GM18498 (cell line): ENCODE data around the gene LRIT3.
"Not testable (repeated sequence)": the region's sequence is repeated elsewhere in the genome, so short reads cannot be mapped to it uniquely, and the experiment has no call there.

Source experiments
- ATAC-seq: cut with Tn5 transposase; IDR thresholded peaks from one replicate; pipeline ENCODE4 v1.9.1; 2021; ENCODE audit warnings: mild to moderate bottlenecking, moderate library complexity; ENCODE audit not compliant: unreplicated experiment

Gene LRIT3

GRCh38 chr4:109848501-109848900, 594 bp downstream of the LRIT3 start:
- no peak for ATAC-seq

DNA sequence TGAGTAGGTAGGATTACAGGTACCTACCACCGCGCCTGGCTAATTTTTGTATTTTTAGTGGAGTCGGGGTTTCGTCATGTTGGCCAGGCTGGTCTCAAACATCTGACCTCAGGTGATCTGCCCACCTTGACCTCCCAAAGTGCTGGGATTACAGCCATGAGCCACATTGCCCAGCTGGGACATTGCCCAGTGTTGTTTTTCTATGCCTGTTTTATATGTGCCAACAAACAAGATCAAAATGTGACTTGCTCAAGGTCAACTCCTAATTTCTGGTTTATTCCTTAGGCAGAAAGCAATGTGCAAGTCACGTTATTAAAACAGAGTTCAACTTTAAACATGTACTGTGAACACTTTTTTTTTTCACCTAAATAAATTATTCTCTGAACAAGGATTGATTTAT, 2.7 kb downstream of the LRIT3 start:
- no peak for ATAC-seq

- not testable (repeated sequence) for ATAC-seq
Measured at GRCh38 chr4:109859426-109860300, 11.8 kb downstream of the LRIT3 start.

DNA sequence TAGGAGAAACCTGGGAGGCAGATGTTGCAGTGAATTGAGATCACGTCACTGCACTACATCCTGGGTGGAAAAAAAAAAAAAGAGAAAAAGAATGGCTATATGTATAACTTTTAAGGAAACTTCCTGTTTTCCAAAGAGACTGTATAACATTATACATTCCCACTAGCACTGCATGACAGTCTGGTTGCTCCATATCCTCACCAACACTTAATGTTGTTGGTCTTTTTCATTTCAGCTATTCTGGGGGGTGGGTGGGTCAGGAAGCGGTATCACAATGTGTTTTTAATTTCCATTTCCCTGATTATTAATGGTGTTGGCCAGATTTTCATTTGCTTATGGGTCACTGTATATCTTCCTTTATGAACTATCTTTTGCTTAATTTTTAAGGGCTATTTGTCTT, 13.4 kb downstream of the LRIT3 start:
- no peak for ATAC-seq

DNA sequence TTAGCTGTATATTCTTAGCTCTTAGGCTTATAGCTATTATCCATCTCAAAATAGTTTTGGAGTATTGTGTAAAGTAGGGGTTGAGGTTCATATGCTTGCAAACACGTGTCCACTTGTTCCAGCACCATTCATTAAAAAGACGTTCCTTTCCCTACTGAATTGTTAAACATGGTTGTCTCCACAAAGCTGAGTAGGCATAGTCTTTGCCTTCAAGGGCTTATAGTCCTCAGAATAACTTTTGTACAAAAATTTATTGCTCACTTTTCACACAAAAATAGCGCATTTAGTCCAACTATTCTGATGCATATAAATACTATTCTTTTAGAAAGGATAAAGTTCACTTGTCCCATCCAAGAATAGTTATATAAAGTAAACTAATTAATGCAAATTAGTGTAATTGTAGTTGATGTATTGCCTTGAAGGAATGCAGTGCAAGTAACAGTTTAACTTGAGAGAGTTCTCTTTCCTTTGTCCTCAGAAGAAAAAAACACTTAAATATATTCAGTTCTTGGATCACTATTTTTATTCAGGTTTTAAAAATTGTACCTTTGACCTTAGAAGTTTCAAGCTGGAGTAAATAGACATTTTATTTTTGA, 14.1 kb downstream of the LRIT3 start:
- ATAC-seq = no peak

DNA sequence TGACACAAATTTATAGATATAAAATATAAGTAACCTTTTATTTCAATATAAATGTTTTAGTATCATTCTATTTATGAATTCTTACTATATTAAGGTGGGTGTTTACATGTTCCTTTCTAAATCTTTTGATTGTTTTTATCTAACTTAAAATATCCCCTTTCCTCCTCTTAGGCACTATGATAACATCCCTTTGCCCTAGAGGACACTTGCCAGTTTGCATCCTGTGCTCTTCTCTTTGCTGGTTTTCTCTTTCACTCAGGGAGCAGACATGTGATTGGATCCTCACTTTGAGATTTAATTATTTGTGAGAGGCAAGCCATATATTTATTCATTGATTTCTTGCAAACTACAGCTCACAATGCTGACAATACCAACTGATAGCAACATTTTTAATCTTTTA, 16.2 kb downstream of the LRIT3 start:
- no peak for ATAC-seq

- no peak for ATAC-seq
Measured at GRCh38 chr4:109870061-109870460, 22.2 kb downstream of the LRIT3 start.

DNA sequence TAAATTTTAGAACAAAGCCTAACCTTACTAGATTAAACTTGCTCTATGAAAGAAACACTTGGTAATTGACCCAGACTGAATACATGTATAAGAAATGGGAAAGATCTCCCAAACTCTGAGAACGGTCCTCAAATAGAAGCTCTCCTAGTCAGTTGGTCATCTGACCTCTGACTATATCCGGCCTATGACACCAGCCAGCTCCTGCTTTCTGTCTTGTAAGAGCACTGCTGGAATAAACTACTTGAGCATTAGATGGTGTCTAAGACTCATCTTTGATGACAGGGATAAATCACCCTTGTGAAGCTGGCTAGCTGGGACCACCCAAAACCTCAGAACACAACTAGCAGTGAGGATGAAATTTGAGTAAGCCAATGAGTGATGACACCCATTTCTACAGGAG, 24.2 kb downstream of the LRIT3 start:
- ATAC-seq = no peak

- ATAC-seq = no peak
Measured at GRCh38 chr4:109872950-109873656, 25.2 kb downstream of the LRIT3 start.

DNA sequence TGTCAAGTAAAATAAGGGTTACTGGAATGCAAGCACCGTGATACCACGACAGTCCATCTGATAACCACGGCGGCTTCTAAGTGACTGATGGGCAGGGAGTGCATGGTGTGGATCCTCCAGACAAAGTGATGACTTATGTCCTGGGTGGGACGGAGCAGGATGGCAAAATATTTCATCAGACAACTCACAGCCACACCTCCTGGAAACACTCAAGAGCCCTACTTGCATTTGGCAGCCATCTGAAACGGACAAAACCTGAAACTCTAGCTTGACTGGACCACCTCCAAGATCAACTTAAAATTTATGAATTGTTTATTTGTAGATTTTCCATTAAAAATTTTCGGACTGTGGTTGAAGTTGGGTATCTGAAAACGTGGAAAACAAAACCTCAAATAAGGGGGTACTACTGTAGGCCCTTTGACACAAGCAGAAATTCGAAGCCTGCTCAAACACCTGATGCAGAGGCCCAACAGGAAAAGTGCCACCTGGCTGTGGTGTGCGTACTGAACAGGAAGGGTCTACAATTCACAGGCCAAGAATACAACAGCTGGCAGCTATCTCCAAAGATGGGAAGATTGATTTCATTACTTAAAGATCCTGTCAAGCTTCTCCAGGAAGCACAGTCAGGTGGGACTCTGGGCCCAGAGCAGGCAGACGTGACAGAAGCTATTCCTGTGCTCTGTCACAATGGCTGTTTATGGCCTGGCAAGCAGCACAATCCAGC, 26.0 kb downstream of the LRIT3 start:
- ATAC-seq = no peak

GRCh38 chr4:109875106-109875505, 27.2 kb downstream of the LRIT3 start:
- no peak for ATAC-seq

DNA sequence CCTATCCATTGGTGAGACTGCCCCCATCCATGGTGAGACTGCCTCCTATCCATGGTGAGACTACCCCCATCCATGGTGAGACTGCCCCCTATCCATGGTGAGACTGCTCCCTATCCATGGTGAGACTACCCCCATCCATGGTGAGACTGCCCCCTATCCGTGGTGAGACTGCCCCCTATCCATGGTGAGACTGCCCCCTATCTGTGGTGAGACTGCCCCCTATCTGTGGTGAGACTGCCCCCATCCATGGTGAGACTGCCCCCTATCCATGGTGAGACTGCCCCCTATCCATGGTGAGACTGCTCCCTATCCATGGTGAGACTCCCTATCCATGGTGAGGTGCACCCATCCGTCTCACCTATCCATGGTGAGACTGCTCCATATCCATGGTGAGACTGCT, 27.6 kb downstream of the LRIT3 start:
- ATAC-seq = not testable (repeated sequence)

GRCh38 chr4:109876634-109877265, 28.8 kb downstream of the LRIT3 start:
- ATAC-seq = no peak

DNA sequence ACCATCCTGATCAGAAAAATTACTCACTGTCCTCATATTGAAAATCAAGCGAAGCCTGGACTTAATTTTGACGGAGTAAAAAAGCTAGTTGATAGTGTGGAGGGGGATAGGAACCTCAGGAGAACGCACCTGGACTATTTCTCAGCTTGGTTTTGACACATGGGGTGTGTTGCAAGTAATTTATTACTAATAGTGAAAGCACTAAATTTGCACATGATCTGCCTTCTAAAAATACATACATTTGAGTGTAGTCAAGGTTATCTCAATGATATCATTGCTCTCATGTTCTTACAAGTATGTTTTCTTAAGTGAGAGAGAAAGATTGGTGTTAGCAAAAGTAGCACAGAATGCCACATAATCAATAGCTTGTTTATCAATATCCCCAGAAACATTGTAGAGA, 29.5 kb downstream of the LRIT3 start:
- ATAC-seq = peak; percentile 85

- ATAC-seq = no peak
Measured at GRCh38 chr4:109878355-109878754, 30.4 kb downstream of the LRIT3 start.

- ATAC-seq = no peak
Measured at GRCh38 chr4:109879081-109879480, 31.2 kb downstream of the LRIT3 start.

DNA sequence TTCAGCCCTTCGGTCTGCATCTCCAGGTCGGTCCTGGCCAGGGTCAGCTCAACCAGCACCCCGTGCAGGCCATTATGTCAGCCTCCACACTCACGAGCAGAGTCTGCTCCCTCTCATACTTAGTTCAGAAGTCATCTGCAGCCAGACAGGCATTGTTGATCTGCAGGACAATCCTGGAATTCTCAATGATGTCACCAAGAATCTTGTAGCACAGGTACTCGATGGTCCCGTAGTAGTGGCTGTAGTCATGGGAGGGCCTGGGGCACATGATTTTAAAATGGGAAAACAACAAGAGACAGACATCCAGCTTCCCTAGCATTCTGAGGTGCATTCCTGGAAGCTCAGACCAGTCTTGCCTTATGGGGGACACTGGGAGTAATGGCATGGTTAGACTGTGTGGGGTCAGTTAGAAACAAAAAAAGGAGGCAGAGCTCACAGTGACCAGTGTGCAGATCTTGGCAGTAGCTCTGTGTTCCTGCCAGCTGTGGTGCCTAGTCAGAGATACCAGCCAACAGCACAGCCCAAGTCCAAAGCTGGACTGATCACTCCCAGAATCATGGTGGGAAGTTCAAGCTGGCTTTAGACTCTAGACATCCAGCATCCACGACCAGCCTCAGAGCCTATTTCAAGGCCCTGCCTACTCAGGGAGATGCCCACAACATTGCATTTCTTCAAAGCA, 31.9 kb downstream of the LRIT3 start:
- no peak for ATAC-seq

DNA sequence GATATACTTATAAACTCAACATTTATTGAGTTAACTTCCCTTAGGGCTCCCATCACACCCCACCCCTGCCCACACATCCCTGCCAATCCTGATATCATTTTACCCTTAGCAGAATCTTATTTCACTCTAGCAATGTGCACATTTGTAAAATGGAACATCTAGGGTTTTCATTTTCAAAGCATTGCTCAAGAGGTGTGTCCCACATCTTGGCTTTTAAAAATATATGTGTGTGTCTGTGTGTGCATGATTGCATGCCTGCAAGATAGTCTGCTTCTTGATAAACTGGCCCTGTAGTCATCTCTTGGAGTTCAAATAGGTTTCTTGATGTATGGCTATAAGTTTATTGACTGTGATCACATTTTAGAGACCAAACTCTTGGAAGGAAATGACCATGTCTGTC, 38.4 kb downstream of the LRIT3 start:
- ATAC-seq = no peak

DNA sequence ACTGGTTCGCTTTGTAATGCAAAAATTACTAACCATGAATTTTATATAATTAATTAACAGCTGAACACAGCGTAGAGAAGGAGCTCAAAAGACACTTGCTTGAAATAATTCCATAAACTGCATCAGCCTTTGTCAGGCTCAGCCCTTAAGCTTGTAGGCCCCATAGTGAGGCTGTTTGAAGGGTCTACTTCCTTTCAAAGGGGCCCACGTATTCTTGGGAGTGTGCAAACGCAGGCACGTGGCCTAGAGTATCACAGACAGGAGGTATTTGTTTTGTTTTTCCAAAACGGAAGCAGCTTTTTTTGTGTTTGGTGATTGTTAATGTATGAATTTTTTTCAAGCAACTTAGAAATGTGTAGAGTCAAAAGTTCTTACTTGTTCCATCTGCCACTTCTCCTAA, 39.2 kb downstream of the LRIT3 start:
- ATAC-seq = no peak

DNA sequence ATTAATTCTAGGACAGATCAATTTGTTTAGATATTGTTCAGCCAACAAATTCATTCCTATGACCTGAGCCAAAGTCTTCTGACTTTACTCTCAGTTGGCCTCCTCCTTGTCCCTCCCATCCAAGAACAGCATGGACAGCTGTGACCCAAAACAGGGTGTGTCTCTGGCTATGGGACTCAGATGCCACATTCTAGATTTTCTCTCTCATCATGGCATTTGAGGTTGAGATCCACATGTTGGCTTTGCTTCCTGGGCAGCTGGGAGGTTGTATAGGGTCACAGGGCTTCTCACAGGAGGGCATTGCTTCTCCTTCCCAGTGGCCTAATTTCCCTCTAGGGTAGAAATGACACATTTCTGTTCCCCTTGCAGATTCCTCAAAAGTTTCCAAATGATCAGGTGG, 42.2 kb downstream of the LRIT3 start:
- ATAC-seq = no peak
